HG03045 (cell line): Measurements from ENCODE around the gene POLD4.
"Not testable (repeated sequence)": the region's sequence is repeated elsewhere in the genome, so short reads cannot be mapped to it uniquely, and the experiment has no call there.

Experiments
- ATAC-seq: cut with Tn5 transposase; IDR thresholded peaks from one replicate; pipeline ENCODE4 v1.9.1; 2021; ENCODE audit warnings: mild to moderate bottlenecking, moderate library complexity; ENCODE audit not compliant: unreplicated experiment

POLD4 gene

DNA sequence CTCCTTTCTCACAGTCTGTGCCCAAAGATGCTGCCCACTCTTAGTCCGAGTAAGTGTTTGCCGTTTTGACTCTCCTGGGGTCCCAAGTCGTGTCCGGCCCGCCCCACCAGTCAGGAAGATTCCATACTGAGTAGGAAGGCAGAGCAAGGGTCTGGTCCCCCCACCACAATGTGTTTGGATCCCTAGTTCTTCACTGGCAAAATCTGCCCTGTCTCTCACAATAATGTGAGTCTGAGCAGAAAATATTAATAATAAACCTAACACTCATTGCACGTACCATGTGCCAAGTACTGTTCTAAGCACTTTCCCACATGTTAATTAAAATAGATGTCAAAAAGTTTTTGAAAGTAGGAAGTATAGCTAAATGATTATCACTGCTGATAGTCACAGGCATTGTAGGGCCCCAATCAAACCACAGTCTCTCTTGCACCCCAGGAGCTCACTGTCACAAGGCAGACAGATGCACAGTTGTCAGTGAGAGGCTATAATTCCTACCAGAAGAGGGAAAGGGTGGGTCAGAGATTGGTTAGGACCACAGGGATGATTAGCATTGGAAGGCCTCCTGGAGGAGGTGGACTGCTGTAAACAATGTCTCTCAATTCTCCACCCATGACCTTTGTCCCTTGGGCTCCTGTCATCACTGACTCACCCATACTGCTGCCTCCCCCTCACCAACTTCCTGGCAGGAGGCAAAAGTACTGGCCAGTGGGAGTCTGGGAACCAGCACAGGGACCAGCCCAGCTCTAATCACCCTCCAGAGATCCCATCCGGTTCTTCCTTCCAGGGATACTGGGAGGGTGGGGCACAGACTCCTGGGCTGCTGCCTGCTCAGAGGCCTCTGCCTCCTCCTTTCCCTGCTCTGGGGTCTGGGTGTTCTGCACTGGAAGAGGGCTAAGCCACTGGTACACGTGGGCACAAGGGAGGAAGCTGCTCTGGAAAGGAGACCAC, 1.0 kb upstream of the POLD4 start:
- ATAC-seq: no peak

DNA sequence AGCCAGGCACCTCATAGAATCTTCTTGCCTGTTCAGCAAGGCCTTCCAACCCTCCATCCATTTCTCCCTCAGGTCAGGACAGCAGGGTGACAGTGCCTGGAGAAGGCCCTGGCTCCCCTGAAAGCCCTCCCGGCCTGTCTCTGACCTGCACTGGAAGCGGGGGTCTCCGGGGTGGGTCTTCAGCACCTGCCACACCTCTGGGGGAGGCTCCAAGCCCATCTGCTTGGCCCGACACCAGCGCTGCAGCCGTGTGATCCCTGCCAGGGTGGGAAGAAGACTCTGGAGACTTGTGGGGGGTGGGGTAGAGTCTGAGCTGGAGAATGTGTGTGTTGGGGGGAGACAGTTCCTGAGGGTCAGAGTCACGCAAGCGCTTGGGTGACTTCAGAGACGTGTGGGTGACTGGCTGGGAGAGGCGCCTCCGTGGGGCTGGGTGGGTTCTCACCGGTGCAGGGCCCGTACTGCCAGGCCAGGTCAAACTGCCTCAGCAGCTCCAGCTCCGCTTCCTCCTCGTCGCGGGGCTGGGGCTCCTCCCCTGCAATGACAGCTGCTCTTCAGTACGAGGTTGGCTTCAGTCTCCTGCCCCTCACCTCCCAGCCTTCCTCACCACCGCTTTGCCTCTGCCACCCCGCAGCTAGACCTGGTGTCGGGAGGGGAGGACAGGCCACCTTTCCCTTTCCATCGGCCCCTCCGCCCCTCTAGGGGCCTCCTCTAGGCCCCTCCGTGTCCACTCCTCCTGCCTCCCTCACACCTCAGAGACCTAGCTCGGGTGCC, 615 bp downstream of the POLD4 start:
- ATAC-seq: peak; percentile 13

DNA sequence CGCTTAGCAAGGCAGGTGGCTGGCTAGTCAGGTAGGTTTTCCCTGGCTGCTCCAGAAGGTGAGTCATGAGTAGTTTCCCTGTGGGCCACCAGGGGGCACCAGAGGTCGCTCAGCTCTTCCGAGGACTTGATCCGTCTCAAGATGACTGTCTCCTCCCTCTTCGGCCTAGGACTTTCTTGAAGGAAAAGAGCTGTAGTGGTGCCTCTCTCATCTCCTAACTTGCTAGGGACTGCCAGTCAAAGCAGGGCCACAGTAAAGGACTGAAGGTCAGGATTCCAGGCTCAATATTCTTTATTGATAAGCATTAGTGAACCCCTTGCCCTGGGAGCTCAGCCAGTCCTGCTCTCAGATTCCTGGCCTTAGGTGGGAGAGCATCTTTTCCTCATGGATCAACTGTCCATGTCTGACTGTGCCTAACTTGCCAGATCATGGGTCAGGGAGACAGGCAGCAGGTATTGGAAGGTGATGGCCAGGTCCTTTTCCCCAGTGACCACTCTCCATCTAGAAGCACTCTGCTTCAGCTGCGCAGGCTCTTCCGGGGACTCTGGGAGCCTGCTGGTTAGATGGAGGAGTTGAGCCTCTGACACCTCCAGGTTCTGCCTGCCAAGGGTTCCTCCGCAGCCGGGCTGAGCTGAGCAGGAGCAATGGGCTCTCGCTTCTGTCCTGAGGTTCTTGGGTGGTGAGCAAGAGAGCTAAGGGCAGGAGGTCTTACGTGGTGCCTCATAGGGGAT, 1.9 kb downstream of the POLD4 start:
- ATAC-seq: no peak

DNA sequence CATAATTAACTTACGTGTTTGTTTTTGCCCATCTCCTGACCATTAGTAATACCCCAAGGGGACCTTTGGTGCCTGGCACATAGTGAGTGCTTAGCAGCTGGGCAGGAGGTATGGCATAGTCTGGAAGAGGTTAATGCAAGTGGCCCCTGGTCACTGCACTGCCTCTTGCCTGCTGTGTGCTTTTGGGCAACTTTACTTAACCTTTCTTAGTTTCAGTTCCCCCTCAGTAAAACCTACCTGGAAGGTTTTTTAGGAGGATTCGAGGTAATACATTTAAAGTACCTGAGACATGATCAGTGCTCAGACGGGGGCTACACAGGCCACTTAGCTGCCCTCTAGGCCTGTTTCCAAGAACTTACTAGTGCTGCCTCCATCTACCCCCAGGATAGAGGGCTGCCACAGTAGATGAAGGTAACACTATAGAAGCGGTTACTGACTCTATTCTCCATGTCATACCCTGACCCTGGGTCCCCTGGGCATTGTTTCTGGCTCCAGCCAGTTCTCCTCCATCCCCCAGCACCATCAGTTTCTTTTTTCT, 3.3 kb downstream of the POLD4 start:
- no peak for ATAC-seq

DNA sequence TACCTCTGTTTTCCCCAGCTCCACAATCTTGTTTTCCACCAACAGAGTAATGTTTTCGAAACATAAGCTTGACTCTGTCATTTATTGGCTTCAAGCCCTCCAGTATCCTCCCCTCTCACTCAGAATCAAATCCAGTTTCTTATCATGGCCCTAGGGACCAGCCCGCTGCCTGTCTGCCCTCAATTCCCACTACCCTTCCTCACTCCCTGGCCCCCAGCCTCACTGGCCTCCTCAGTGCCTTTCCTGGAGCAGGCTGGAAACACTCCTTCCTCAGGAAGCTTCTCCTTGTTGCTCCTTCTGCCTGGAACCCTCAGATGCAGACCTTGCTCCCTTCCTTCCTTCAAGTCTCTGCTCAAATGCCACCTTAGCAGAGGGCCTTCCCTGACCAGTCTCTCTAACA, 3.9 kb downstream of the POLD4 start:
- ATAC-seq: no peak

DNA sequence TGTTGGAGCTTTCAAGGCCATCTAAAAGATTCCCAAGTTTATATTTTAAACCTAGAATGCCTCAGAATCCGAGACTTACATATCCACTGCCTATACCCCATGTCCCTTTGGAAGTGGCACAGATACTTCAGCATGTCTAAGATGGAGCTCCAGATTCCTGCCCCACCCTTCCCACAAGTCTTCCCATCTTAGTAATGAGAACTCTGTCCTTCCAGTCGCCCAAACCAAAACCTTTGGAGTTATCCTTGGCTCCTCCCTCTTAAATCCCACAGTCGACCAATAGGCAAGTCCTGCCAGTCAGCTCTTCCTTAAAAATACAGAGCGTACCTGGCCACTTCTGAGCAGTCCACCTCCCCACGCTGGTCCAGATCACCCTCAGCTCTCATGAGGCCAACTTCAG, 4.3 kb downstream of the POLD4 start:
- no peak for ATAC-seq

DNA sequence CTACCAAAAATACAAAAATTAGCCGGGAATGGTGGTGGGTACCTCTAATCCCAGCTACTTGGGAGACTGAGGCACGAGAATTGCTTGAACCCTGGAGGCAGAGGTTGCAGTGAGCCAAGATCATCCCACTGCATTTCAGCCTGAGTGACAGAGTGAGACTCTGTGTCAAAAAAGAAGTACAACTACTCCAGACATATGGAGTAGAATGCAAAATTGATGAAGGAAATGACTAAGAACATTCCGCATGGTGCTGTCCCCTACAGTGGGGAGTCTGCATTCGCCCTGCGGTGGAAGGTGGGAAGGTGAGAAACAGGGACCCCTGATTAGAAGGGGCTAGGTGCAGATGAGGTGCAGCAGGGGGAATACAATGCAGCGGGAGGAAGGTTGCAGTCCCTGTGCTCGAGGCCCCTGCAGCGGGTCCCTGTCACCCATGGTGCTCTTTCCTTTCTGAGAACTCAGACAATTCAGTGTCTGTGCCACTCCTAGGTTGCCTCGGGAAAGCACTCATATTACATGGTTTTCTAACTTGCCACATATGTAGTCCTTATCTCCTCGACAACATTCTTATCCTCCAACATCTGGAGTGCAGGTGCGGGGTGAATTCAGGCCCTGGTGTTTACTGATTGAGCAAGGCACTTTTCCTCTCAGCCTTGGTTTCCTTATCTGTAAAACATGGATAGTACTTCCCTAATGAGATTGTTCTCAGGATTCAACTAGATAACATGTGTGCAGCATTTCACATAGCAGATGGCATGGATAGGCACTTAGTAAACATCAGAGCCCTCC, 5.2 kb downstream of the POLD4 start:
- no peak for ATAC-seq

DNA sequence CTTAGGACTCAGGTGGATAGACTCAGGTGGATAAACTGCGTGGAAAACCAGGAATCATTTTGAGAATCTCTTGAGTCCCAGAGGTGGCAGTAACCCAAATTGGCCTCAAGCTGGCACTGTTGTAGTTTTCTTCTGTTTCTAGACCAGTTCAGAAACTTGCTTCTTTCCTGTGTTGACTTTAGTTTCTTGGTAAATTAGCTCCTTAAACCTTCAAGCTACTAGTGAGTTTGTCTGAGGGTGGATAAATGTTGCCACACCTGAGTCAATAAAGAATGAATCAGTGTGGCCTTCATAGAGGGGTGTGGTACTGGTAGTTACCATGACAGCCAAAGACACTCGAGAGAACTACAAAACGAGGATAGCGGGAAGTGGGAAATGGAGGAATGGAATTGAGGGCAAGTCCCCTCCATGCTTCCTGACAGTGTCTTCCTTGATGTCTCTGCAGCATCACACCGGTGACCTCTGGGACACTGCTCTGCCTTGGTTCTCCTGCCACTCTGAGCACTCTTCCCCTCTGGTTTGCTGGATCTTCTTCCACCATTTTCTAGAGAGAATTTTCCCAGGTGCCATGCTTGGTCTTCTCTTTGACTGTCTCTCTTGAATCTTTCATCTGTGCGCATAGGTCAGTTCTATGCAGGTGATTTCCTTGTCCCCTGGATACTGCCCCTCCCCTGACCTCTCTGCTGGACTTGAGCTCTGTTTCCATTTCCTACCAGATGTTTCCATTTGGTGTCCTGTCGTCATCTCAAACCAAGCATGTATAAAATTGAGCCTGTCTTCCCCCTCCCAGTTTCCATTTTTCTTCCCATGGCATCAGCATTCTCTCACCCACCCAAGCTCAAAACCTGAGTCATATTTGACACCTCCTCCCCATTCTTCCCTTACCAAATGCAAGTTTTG, 7.2 kb downstream of the POLD4 start:
- no peak for ATAC-seq

DNA sequence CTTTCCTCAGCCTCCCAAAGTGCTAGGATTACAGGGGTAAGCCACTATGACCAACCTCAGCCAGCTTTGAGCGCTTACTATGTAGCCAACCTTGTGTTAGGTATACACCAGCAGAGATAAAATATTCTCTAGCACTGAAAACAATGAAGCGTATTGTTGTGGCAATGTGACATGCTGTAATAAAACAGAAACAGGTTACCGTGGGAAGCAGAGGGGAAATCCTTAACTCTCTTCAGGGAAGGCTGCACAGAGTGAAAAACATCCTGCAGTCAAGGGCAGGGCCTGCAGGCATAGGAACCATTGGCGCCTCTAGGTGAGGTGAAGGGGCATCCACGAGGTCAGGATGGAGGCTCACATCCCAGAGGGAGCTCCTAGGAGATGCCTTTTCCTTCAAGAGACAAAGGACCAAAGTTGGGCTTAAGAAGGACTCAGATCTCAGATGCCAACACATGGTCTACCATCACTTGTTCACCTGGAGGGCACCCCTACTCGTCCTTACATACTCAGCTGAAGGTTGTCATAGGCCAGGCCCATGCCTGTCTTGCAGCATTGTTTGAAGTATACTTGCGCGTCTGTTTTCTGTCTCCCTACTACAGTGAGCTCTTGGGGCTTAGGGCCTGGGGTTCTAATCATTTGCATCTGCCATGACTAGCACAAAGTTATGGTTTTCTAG, 8.0 kb downstream of the POLD4 start:
- ATAC-seq: no peak

DNA sequence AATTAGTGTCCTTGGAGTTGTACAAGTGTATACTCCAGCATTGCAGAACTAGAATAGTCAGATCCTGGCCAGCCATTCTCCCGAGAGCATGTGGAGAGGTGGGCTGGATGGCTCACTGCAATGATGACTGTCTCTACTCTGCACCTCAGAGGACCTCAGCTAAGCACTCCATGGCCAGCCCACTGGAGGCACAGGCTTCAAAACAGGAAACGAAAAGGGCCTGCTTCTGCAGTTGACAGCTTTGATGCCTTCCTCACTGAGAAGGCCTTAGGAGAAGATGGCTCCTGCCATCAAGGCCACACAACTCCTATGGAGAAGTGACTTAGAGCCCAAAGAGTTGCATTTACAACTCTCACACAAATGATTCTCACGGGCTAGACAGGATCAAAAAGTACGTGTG, 9.1 kb downstream of the POLD4 start:
- ATAC-seq: no peak

DNA sequence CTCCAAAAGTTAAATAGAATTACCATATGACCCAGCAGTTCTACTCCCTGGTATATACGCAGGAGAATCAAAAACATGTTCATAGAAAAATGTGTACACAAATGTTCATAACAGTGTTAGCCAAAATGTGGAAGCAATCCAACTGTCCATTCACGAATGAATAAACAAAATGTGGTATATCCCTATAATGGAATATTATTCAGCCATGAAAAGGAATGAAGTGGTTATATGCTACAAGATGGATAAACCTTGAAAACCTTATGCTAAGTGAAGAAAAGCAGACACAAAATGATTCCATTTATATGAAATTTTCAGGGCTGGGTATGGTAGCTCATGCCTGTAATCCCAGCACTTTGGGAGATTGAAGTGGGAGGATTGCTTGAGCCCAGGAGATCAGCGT, 16.1 kb downstream of the POLD4 start:
- ATAC-seq: no peak

DNA sequence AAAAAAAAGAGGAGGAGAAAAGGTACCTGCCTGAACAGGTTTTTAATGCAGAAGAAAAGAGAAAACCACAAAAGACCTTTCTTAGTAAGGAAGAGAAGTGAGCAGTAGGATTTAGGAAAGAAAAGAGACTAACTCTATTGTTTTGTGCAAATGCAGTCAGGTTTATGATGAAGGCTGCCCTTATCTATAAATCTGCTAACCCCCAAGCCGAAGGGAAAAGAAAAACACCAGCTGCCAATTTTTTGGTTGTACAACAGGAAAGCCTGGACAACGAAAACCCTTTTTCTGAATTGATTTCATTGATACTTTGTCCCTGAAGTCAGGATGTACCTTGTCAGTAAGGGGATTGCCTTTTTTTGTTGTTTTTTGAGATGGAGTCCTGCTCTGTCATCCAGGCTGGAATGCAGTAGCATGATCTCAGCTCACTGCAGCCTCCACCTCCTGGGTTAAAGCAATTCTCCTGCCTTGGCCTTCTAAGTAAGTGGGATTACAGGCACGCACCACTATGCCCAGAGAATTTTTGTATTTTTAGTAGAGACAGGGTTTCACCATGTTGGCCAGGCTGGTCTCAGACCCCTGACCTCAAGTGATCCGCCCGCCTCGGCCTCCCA, 21.2 kb downstream of the POLD4 start:
- no peak for ATAC-seq

DNA sequence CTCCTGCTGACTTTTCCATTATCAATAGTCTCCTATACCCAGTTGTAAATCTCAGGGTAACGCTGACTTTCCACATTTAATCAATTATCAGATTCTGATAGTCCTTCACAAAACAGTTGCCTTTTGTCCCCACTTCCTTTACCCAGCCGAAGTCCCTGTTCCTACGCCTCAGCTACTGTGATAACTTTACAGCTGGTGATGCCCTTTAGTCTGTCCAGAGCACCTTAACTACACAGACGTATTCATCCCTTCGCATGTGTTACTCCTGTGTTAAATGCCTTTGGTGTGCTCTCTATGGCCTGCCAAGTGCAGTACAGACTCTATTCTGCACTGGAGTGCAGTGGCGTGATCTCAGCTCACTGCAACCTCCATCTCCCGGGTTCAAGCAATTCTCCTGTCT, 29.8 kb downstream of the POLD4 start:
- no peak for ATAC-seq

DNA sequence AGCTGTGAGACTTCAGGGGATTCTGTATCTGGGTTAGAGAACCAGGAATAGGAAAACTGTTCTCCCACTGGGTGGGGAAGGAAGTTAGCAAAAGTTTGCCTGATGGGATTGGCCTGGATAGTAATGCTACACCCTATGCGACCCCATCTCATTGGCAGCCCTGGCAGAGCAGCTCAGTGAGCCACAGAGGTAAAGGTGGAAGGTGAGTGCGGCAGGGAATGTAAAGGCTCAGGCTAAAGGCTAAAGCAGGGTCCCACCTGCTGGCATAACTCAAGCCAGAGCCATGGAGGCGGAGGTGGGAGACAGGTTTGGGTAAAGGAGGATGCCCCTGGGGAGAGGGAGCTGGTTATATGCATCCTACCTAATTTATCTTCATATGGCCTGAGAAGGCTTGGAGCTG, 31.3 kb downstream of the POLD4 start:
- ATAC-seq: no peak

DNA sequence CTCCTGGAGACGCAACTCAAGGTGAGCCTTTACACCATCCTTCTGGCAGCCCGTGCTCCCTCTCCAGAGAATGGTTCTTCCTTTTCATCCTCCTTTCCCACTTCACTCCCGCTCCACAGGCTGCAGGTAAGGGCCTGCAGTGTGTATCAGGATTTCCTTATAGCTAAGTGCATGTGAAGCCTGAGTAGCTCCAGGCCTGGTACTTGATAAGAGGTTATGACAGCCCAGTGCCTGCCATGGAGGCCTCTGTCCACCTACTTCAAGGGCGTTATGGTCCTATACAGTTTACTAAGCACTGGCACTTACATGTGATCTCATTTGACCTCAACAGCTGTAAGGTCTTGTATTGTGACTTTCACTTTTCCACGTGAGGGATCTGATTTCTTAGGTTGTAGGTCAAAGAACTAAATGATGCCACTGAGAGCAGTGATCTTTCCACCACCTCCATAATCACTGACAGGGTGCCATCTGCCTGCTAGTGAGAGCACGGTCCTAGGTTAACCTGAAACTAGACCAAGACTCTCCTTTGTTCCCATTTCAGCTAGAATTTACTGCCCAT, 32.0 kb downstream of the POLD4 start:
- no peak for ATAC-seq

DNA sequence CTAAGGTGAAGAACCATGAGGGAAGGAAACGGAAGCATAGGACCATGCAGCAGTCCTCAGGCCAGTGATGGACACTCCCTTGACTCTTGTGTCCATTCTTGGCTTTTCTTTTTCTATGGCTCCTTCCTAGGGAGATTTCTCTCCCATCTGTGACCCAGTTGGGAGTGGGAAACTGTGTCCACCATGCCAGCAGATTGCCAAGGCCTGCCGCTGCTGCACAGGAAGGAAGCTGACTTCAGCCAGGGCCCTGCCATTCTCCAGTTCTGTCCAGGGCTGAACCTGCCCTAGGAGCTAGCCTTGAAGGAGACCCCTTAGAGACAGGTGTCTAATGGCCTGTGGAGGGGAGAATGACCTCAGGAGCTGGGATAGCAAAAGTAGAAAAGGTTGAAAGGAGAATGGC, 32.7 kb downstream of the POLD4 start:
- ATAC-seq: no peak

DNA sequence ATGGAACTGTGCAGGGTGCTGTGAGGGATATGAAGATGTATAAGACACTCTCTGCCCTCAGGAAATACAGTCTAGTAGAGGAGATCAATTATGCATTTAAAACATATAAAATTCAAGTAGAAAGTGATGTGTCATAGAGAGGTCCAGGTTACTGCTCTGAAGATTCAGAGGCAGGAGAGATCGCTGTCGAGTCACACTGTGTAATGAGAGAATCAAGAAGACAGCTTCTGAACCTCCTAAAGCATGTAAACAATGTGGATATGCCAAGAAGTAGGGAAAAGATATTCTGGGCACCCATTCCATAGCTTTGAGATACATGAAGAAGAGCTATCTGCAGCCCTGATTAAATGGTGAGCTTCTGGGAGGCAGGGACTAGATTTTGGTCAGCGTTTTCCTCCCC, 33.3 kb downstream of the POLD4 start:
- ATAC-seq: no peak

DNA sequence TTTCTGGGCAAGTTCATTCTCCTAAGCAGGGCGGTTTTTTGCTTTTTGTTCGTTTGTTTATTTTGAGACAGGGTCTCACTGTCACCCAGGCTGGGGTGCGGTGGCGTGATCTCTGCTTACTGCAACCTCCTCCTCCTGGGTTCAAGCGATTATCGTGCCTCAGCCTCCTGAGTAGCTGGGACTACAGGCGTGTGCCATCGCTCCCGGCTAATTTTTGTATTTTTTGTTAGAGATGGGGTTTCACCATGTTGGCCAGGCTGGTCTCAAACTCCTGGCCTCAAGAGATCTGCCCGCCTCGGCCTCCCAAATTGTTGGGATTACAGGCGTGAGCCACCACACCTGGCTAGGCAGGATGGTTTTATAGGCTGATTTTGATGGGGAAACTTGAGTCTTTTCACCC, 34.5 kb downstream of the POLD4 start:
- not testable (repeated sequence) for ATAC-seq
